ENCODE measurements around the gene NOS2.
"Not testable (repeated sequence)": the region's sequence is repeated elsewhere in the genome, so short reads cannot be mapped to it uniquely, and the experiment has no call there.

The NOS2 gene

GRCh38 chr17:27753726-27754125, 46.6 kb downstream of the NOS2 start:
- not testable (repeated sequence) for DNase-seq

GRCh38 chr17:27752831-27753619, 47.3 kb downstream of the NOS2 start:
- DNase-seq = not testable (repeated sequence)

GRCh38 chr17:27751622-27752490, 48.5 kb downstream of the NOS2 start:
- DNase-seq = no peak

DNA sequence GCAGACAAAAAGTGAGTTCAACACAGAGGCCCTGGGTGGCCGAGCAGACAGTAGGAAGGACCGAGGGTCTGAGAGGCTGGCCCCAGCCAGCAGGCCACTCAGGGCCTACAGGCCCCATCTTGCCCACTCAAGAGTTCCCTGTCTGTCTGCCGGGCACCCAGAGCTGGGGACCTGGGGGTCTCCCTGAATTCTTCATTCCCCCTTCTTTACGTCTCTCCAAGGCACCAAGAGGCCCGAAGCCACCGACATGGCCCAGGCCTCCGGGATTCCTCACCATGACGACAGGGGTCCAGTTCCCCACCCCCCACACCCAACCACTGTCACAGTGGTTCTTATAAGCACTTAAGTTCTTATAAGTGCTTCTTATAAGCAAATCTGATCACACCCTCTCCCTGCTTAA, 49.2 kb downstream of the NOS2 start:
- DNase-seq = no peak

DNA sequence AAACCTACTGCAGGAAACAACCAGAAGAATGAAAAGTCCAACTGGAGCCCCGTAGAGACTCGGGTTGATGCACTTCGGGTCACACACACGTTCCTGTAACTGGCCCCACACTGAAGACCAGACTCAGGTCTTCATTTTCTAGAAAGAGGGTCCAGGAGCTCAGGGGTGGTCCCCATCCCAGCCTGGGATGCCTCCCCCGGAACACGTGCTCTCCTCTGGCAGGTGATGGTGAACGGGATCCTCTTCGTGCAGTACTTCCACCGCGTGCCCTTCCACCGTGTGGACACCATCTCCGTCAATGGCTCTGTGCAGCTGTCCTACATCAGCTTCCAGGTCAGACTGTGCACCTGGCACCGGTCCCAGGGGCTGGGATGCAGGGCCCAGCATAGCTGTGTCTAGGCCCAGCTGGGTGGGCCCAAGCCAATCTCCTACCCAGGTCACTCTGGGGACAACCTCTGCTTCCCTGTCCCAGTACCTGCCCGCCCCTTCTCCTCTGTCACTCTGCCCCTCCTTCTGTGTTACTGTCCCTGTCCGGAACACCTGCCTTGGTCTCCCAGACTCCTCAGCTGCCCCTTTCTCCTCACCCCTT, 50.7 kb downstream of the NOS2 start:
- DNase-seq = not testable (repeated sequence)

GRCh38 chr17:27748360-27748825, 51.9 kb downstream of the NOS2 start:
- DNase-seq = no peak

GRCh38 chr17:27747462-27748359, 52.6 kb downstream of the NOS2 start:
- no peak for DNase-seq

DNA sequence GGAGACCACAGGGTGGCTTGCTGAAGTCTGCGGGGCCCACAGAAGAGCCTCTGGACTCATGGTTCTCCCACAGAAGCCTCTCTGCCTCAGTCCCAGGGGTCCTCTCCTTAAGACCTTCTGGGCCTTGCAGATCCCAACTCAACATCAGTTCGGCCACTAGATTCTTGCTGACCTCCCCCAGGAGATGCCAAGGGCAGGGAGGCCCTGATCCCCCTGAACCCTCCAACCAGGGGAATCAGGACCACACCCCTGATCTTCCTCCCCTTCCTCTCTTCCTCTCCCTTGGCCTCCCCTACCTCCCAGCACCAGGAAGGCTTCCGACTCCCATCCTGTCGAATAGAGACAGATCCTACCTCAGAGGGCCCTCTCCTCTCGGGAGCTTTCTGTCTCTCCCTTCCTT, 53.4 kb downstream of the NOS2 start:
- DNase-seq = no peak

GRCh38 chr17:27746320-27746719, 54.0 kb downstream of the NOS2 start:
- DNase-seq = not testable (repeated sequence)

DNA sequence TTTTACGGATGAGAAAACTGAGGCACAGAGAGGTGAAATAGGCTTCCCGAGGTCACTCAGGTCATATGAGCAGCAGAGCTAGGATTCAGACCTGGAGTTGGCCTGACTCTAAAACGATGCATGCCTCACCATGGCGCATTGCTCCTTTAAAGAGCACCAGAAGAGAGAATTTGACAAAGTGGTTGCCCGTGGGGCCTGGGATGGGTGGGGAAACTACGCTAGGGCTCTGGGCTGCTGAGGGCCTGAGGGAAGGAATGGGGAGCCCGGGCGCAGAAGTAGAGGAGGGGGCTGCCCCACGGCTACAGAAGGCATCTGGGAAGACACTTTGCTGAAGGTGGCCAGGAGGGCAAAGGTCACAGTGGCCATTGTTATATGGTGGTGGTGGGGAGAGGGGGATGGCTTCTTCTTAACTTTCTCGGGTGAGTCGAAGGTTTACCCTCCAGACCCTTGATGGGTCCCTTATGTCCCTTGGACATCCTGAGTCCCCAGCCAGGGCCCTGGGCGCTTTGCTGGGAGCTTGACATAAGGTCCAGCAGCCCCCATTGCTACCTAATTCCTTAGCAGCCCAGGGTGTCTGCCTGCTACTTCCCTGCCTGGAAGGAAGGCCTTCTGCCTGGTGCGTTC, 55.0 kb downstream of the NOS2 start:
- not testable (repeated sequence) for DNase-seq

- no peak for DNase-seq
These were observed 56.9 kb downstream of the NOS2 start for GRCh38 chr17:27743281-27743885.

DNA sequence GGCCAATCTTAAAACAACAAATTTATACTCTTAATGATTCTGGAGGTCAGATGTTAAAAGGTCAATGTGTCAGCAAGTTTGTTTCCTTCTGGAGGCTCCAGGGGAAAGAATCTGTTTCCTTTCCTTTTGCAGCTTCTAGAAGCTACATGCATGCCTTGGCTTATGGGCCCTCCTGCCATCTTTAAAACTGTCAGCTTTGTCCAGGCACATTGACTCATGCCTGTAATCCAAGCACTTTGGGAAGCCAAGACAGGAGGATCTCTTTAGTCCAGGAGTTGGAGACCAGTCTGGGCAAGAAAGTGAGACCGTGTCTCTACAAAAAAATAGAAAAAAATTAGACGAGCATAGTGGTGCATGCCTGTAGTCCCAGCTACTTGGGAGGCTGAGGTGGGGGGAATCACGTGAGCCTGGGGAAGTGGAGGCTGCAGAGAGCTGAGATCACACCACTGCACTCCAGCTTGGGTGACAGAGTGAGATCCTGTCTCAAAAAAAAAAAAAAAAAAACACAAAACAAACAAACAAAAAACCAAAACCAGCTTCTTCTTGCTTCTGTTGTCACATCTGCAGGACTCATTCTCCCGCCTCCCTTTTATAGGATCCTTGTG, 58.3 kb downstream of the NOS2 start:
- no peak for DNase-seq

GRCh38 chr17:27741361-27741861, 58.9 kb downstream of the NOS2 start:
- no peak for DNase-seq

- DNase-seq = not testable (repeated sequence)
These were observed 59.8 kb downstream of the NOS2 start for GRCh38 chr17:27740541-27740940.

GRCh38 chr17:27733773-27734172, 66.6 kb downstream of the NOS2 start:
- DNase-seq = no peak

DNA sequence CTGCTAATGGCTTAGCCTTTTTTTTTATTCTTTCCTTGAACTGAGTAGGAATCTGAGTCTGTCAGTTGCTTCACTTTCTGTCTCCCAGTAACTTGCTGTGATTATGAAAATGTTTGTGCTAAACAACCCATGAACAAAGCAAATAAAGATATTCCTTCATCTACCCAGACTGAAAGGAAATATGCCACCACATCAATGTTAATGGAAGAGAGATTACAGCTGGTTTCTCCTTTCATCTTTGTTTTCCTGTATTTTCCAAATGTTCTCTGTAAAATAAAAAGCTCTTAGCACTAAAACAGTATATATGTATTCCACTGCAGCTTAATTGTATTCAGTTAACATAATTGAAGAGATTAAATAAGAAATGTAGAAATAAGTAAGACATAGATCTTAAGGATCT, 67.6 kb downstream of the NOS2 start:
- not testable (repeated sequence) for DNase-seq

GRCh38 chr17:27725982-27726381, 74.3 kb downstream of the NOS2 start:
- not testable (repeated sequence) for DNase-seq

GRCh38 chr17:27721797-27722196, 78.5 kb downstream of the NOS2 start:
- DNase-seq = no peak

Data from activated naive CD4-positive, alpha-beta T cell treated with Interleukin-2 at 50 U/mL for 16 hours (primary cell).